Measurements from ENCODE around the gene UBE2E1.

- TF ChIP-seq POLR2AphosphoS5 (IDR thresholded peaks at IDR 0.05) (no peak), POLR2A (IDR thresholded peaks at IDR 0.05) (no peak), CTCF (IDR thresholded peaks at IDR 0.05) (no peak)
Observed at GRCh38 chr3:23817508-23818223, 11.9 kb downstream of the UBE2E1 start.

Measured in gastroesophageal sphincter (tissue), 3 donors.